ENCODE measurements around the gene PADI3. TPM values are rescaled to one million over a fixed set of nuclear protein-coding genes. Genes with fewer than 3 reads are reported as not detected.

PADI3 gene
- total RNA-seq, 1 experiment from 2014 or later: 2.5 TPM

DNA sequence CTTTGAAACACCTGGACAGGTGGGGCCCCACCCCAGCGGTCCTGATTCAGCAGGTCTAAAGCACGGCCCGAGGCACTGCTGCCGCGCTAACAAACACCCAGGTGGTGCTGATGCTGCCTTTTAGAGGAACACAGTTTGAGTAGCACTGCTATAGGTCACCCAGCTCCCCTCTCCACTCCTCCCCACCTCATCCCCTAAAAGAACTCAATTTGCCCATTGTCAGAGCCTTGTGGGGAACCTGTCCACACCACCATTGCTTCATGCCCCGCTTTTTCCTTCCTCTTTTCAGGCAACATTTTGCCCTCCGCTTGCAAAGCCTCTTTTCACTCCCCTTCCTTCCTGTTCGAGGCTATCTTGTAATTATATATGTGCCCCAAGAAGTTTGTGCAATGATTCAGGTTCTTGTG is 32.9 kb downstream of the PADI3 start:
- Mint-ChIP-seq H3K4me3 (no peak overlapping the region), H3K36me3 (ENCODE audit: insufficient read depth in 1 of 3, low read depth in 3 of 3) (no peaks in the 10 kb centered on the region), H3K4me1 (peaks cover 0 to 3% of the 10 kb centered on the region in 2 experiments; a peak in 1 of 4 replicates), H3K27ac (no peak overlapping the region; a peak in 1 of 7 replicates), H3K27me3 (ENCODE audit: low read depth) (peaks cover 8% of the 10 kb centered on the region), H3K9me3 (no peaks in the 10 kb centered on the region)
- TF ChIP-seq, protein P1, sequence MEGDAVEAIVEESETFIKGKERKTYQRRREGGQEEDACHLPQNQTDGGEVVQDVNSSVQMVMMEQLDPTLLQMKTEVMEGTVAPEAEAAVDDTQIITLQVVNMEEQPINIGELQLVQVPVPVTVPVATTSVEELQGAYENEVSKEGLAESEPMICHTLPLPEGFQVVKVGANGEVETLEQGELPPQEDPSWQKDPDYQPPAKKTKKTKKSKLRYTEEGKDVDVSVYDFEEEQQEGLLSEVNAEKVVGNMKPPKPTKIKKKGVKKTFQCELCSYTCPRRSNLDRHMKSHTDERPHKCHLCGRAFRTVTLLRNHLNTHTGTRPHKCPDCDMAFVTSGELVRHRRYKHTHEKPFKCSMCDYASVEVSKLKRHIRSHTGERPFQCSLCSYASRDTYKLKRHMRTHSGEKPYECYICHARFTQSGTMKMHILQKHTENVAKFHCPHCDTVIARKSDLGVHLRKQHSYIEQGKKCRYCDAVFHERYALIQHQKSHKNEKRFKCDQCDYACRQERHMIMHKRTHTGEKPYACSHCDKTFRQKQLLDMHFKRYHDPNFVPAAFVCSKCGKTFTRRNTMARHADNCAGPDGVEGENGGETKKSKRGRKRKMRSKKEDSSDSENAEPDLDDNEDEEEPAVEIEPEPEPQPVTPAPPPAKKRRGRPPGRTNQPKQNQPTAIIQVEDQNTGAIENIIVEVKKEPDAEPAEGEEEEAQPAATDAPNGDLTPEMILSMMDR (conservative IDR thresholded peaks at IDR 0.05): no peak
- no peak overlapping the region for H4K5ac ChIP-seq (ENCODE audit: insufficient read length, low read depth, low read length)
- no peak overlapping the region for H3K4me2 ChIP-seq (ENCODE audit: insufficient read depth, insufficient read length, low read length)
- no peak overlapping the region for H3K18ac ChIP-seq (ENCODE audit: insufficient read length, low read depth, low read length)
- H3K23ac ChIP-seq (ENCODE audit: insufficient read length, low read depth, low read length): no peak overlapping the region
- H3K9ac ChIP-seq (ENCODE audit: extremely low read depth, insufficient read length, low read length): no peak overlapping the region
- H2BK12ac ChIP-seq (ENCODE audit: insufficient read length, low read depth, low read length): no peak overlapping the region
- no peak overlapping the region for H2BK15ac ChIP-seq (ENCODE audit: low read depth, low read length)
- no peak overlapping the region for H3K27ac ChIP-seq (ENCODE audit: insufficient read length, low read depth, low read length)
- H3K14ac ChIP-seq (ENCODE audit: insufficient read depth, low read length): no peak overlapping the region
- H3K4ac ChIP-seq (ENCODE audit: low read depth, low read length): no peak overlapping the region
- no peaks in the 10 kb centered on the region for H3K4me1 ChIP-seq (ENCODE audit: insufficient read depth, low read length)
- no peak overlapping the region for H2BK20ac ChIP-seq (ENCODE audit: low read depth, low read length, poor library complexity, severe bottlenecking)
- no peak overlapping the region for H4K8ac ChIP-seq (replicated peaks; ENCODE audit: insufficient read length, low read depth, low read length)
- no CpG with 5 or more reads among the region's 8 CpGs for WGBS (ENCODE audit: extremely low coverage, insufficient read length, low lambda C conversion rate)
- no peaks in the 10 kb centered on the region for H3K23me2 ChIP-seq (ENCODE audit: insufficient read length, low read depth, low read length, poor library complexity, severe bottlenecking)
- H3K9me3 ChIP-seq (ENCODE audit: control insufficient read depth, low read depth, low read length): no peaks in the 10 kb centered on the region
- H2BK120ac ChIP-seq (ENCODE audit: low read depth, low read length, poor library complexity, severe bottlenecking): no peak overlapping the region
- no peaks in the 10 kb centered on the region; the same call in 1 of the 2 replicates for H3K27me3 ChIP-seq (ENCODE audit: insufficient read depth, low read length)
- no peak for DNase-seq
- no peak overlapping the region for H3T11ph ChIP-seq (ENCODE audit: low read length)
- no peaks in the 10 kb centered on the region for H3K79me2 ChIP-seq (ENCODE audit: insufficient read depth, low read length)
- no peak overlapping the region for H3K56ac ChIP-seq (ENCODE audit: insufficient read length, low read depth, low read length)
- no peaks in the 10 kb centered on the region for H3K79me1 ChIP-seq (ENCODE audit: insufficient read depth, low read depth, low read length, poor library complexity, severe bottlenecking)
- H2BK5ac ChIP-seq (ENCODE audit: insufficient read length, low read length): no peak overlapping the region
- no peak overlapping the region for H4K91ac ChIP-seq (ENCODE audit: insufficient read length, low read depth, low read length)
- no peak overlapping the region for H2AK5ac ChIP-seq (ENCODE audit: insufficient read length, low read length)
- no peak overlapping the region for H2AFZ ChIP-seq (ENCODE audit: low read length)
- no peaks in the 10 kb centered on the region for H4K20me1 ChIP-seq (ENCODE audit: control insufficient read depth, insufficient read depth, insufficient read length)

All from H9 (cell line).